GM18502 (cell line): ENCODE data around the gene SIX3.

Source experiments
- ATAC-seq: cut with Tn5 transposase; IDR thresholded peaks from one replicate; pipeline ENCODE4 v1.9.1; 2021; ENCODE audit warnings: mild to moderate bottlenecking; ENCODE audit not compliant: unreplicated experiment, poor library complexity

Gene SIX3

DNA sequence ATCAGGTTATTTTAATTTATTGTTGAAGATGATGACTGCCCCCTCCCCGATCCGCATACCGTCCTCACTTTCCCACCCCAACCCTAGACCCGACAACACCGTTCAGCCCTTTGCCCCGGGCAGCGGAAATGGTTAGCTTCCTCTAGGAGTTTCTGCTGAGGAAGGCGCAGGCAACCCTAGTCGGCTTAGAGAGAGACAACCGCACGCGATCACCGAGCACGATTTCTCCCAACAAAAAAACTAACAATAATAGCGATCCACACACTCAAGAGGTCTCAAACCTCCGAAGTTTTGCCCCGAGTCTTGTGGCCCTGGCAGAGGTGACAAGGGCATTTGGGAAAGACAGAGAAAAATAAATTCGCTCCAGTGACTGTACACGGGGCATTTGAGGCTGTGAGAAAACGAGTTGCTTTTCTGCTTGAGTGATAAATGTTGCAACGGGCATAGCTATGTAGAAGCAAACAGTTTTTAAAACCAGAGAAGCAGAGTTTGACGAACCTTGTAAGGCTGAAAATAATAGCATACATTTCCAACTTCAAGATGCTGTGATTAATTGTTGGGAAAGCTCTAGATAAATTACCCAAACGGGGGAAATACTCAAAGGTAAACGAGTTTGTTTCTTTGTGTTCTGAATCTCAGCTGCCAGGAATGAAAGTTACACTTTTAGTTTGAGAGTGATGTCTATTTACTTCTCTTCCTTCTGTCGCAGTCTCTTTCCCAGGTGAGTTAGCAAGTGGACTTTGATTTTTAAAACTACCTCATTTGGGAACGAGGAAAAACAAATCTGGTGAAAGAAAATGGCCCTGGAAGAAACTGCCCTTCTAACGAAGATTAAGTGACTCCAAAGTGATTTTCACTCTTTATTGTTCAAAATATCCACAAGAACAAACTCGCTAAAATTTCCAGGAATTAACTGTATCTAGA is 11.0 kb upstream of the SIX3 start:
- ATAC-seq: no peak

DNA sequence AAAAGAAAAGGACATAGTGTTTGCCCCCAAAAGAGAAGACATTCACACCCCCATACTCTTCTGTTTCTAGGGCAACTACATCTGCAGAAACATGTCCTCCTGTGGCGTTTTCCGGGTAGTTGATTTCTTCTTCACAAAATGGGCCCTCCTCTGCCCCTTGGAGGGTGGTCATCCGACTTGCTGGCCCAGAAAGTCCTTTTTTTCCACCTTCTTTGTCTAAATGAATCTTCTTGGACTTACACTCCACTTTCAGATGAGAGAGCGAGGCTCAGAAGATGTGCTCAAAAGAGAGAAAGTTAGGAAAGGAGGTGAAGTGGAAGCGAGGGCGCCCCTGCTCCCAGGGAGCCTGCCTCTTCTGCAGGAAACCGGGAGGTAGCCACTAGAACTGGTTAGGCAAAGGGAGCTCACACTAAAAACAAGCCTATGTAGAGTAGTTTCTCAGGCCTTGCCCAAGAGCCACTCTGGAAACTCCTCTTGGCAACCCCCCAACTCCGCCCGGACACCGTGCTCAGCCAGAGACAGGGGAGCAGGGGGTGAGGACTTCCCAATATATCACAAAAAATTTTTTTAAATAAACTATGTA is 10.2 kb upstream of the SIX3 start:
- no peak for ATAC-seq

- ATAC-seq: no peak
Observed at GRCh38 chr2:44932079-44932478, 9.4 kb upstream of the SIX3 start.

GRCh38 chr2:44932564-44933392 is 8.7 kb upstream of the SIX3 start:
- no peak for ATAC-seq

DNA sequence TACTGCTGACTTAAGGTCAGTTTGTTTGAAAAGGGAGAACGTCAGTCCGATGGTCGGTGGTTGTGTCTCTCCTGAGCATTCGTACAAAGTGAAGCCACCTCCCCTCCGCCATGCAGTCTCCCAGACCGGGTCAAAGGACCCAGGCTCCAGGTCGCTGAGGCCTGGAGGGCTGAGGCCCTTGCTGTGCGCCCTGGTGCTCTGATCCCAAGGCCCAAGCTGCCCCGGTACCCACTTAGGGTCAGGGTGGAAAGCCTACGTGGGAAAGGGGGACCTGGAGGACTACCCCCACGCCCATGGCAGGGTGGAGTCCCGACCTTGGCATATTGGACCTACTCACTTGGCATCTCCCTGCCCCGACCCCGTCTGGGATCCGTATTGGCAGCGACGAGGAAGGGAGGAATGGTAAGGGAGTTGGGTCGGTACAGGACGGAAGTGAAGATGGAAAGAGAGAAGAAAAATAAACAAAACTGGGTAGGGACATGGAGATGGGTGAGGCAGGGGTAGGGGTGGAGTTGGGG is 8.0 kb upstream of the SIX3 start:
- no peak for ATAC-seq

- ATAC-seq: no peak
Observed at GRCh38 chr2:44934038-44934982, 7.2 kb upstream of the SIX3 start.

DNA sequence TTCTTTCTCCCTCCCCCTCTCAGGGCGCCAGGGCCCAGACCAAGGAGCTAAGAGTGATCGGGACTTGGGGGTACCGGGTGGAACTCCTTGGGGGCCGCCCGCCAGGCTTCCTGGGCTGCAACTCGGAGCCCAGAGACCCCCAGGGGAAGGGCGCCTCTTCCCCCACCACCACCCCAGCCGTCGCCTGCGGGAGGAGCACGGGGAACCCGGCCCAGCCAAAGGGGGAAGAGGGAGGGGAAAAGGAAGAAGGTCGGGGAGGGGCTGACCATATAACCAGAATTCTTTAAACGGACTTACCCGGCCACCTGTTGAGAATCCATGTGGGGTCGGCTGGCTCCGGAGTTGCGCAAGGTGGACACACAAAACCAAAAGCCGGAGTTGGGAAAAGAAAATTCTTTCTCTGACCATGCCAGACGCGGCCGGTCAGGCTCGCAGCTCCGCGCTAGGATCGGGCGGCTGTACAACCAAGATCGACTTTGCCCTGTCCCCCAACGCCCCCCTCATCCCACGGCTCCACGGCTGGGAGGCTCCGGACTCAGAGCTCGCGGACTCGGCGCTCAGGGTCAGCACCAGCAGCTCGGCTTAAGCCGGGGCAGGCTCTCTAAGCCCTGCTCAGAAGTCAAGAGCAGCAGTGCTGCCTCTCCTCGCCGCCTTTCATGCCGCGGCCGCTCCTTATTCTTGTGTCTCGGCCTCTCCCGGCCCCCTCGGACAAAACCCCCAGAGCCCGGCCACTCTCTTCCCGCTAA is 6.3 kb upstream of the SIX3 start:
- ATAC-seq: no peak

DNA sequence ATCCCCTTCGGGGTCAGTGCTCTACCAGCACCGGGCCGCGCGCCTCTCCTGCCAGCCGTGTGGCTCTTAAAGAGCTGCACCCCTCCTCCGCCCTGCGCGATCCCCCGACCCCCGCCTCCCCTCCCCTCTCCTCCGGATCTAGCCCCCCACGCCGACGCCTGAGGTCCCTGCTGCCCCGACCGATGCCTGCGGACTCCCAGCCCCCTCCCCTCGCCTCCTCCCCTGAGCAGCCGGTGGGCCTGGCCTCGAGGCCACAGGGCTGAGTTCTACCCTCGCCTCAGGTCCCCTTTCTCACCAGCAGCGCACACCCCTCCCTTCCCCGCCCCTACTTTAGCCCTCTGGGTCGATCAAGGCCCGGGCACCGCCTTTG is 5.8 kb upstream of the SIX3 start:
- no peak for ATAC-seq

GRCh38 chr2:44936275-44936674 is 5.2 kb upstream of the SIX3 start:
- ATAC-seq: no peak

DNA sequence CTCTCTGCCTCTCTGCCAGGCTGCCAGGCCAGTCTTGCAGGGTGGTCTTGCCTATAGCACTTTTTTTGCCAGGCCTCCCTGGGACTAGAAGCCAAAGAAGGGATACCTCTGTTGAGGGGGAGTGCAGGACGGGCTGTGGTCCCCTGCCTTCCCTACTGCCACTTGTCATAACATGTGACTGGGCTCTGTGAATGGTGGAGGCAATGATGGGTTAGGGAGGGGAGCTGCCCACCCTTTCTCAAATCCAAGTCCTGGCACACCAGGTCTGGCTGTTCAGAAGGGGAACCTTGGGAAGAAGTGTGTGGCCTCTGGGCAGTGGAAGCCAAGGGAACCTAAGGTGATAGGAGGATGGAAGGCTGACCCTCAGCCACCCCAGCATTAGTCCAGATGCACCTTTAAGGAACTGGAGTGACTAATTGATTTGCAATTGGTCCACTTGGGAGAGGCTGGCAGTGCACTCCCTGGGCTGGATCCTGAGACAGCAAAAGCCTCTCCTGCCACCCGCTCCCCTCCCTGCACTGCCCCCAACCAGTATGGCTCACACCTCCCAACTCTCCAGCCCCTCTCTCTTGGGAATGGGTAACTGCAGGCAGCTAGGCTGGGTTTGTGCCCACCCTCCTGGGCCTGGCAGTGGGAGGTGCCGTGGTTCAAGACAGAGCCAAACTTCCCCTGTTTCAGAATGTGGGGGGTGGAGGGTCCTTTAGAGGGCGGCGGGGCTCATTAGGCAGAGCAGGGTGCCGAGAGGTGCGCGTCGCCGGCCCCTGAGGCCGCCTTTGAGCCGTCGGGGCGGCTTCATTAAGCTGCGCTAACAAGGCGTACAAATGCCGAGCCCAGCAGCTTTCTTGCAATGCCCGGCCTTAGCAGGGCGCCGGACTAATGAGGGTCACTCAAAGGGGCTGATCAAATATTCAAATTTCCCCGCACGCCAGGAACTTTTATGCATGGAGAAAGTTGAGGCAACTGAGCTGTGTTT is 4.5 kb upstream of the SIX3 start:
- ATAC-seq: no peak

- no peak for ATAC-seq
Observed at GRCh38 chr2:44937688-44938240, 3.7 kb upstream of the SIX3 start.

DNA sequence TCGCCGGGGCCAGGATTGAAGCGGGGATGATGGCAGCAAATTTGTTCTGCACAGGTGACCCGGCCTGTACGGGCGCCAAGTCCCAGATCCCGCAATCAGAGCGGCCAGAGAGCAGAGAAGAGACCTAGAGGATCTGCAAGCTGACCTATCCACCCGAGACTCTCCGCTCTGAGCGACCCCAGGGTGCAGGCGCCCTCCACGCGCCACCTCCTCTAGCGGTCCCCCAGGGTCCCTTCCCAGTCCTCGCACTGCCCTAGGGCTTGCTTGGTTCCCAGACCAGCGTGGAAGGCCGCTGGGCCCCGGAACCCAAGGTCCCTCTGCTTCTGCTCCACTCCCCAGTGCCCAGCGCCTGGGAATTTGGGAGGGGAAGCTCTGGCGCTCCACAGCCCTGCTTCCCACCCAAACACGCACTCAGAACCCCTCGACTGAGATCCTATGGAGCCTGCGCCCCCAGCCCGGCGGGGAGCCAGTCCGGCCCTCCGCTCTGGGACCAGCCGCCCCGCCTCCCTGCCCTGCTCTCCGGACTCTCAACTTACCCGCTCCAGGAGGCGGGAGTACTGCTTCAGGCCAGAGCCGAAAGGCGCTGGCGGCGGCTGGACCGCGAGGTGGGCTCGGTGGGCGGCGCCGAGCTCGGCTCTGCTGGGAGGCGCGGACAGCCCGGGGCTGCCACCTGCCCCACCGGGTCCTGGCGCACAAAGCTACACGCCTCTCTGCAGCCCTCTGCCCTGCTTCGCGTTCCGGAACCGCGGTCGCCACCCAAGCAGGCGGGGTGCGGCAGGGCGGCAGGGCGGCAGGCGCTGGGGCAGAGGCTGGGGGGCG is 3.0 kb upstream of the SIX3 start:
- ATAC-seq: no peak

DNA sequence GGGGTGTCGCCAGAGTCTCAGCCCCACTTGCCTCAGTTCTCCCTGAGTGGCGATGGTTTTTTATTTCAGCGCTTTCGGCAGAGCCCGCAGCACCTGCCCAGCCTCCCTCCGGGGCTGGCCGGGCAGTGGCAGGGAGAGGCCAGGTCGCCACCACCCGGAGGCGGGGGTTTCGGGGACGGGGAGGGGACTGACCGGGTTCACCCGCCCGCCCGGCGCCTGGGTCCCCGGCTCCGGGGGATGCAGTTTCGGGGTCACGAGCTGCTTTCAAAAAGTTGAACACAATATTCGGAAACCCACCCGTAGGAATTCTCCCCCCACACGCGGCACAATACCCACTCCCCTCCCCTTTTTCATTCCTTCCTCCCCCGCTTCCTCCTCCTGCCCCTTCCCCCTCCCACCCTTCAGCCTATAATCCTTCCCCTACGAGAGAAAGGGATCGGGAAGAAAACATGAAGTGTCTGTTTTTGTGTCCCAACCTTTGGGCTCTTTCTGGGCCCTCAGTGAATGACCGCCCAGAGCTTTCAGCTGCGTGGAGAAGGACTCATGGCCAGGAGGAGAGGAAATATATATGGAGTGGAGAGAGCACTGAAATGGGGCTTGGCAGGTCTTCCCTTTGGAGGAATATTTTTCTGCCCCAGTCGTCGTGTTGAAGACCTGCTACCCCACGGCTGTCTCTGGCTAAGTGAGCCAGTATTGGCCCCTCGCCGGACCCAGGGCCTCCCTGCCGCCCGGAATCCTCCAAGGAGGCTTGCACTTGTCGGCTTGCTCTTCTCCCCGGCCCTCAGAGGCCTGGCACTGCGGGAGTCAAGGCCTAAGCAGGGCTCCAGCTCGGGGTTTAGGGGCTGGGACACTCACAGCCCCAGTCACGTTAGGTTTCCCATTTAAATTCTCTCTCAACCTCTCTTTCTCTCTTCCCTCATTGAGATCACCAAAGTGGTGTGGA is 2.1 kb upstream of the SIX3 start:
- no peak for ATAC-seq

- no peak for ATAC-seq
Observed at GRCh38 chr2:44940049-44940494, 1.4 kb upstream of the SIX3 start.

DNA sequence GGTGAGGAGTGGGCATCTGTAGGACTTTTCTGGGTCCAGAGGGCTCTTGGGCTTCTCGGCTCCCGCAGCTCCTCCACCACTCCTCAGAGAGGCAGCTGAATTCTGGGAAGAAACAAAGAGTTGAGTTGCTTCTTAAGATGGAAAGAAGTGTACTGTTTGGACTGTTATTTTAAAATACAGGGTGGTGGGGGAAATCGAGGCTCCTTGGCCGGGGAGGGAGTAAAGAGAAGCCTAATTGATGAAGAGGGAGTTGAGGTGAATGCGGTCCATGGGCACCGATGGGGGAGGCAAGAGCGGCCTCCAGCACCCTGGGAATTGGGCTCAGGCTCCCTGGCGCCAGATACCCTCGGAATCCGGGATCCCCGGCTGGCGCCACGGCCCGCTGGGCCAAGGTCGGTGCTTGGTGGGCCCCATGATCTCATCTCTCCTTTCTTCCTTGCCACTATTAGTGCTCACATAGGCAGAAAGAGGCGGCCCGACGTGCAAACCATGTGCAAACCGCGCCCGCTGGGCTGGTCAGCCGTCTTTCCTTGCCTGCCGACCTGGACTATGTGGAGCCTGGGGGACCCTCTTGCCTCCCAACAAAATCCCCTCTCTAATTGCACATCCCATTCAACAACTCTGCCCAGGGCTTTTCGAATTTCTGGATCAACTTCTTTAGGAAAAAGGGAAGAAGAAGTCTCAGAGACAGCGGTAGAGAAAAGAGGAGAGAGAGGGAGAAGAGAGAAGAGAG is 604 bp upstream of the SIX3 start:
- ATAC-seq: no peak
